Neural progenitor cell (in vitro differentiated cells): ENCODE results near the gene MAPK9. TPM values are rescaled to one million over a fixed set of nuclear protein-coding genes. Genes with fewer than 3 reads are reported as not detected.

Experiments
- DNase-seq: peaks from one replicate; pipeline ENCODE4 v3.0.0-alpha.2; 2016; ENCODE audit warnings: low spot score
- H2AFZ ChIP-seq: fragments of 200-600 bp; sonication (generic); replicated peaks from 2 replicates; pipeline ENCODE4 v1.6.1; 2016; ENCODE audit warnings: antibody characterized with exemption
- H3F3A ChIP-seq: fragments of 200-600 bp; sonication (generic); 2 replicates; pipeline ENCODE4 v1.6.1; 2016; ENCODE audit warnings: antibody characterized with exemption, low read depth
- H3K27ac ChIP-seq: fragments of 200-600 bp; sonication (generic); 2 replicates; pipeline ENCODE4 v1.5.1; 2016; ENCODE audit warnings: mild to moderate bottlenecking
- H3K27me3 ChIP-seq: fragments of 200-600 bp; sonication (generic); 2 replicates; pipeline ENCODE4 v1.6.1; 2016; ENCODE audit warnings: mild to moderate bottlenecking, moderate library complexity
- H3K36me3 ChIP-seq: fragments of 200-600 bp; sonication (generic); 2 replicates; pipeline ENCODE4 v1.5.1; 2016
- H3K4me1 ChIP-seq: fragments of 200-600 bp; sonication (generic); 2 replicates; pipeline ENCODE4 v1.6.1; 2016; ENCODE audit warnings: mixed run types
- H3K4me2 ChIP-seq: fragments of 200-600 bp; sonication (generic); 2 replicates; pipeline ENCODE4 v1.6.1; 2016
- H3K4me3 ChIP-seq: fragments of 200-600 bp; sonication (generic); 2 replicates; pipeline ENCODE4 v1.5.1; 2016
- H3K79me2 ChIP-seq: fragments of 200-600 bp; sonication (generic); 2 replicates; pipeline ENCODE4 v1.6.1; 2016; ENCODE audit warnings: low read depth
- H3K9ac ChIP-seq: fragments of 200-600 bp; sonication (generic); 2 replicates; pipeline ENCODE4 v1.6.1; 2016
- H3K9me3 ChIP-seq: fragments of 200-600 bp; sonication (generic); 2 replicates; pipeline ENCODE4 v1.5.1; 2016; ENCODE audit warnings: low read depth
- H4K20me1 ChIP-seq: fragments of 200-600 bp; sonication (generic); 2 replicates; pipeline ENCODE4 v1.6.1; 2016; ENCODE audit warnings: low read depth
- H3K27ac Mint-ChIP-seq: 3 replicates; pipeline ENCODE4 v1.8.0; 2021; ENCODE audit warnings: mixed read lengths
- H3K27me3 Mint-ChIP-seq: 2 replicates; pipeline ENCODE4 v1.8.0; 2022; ENCODE audit warnings: low read depth, mild to moderate bottlenecking, inconsistent platforms, moderate library complexity, mixed read lengths; ENCODE audit not compliant: insufficient read depth
- H3K36me3 Mint-ChIP-seq: 3 replicates; pipeline ENCODE4 v1.8.0; 2021; ENCODE audit warnings: mixed read lengths
- H3K4me1 Mint-ChIP-seq: 3 replicates; pipeline ENCODE4 v1.8.0; 2021; ENCODE audit warnings: mixed read lengths
- H3K4me3 Mint-ChIP-seq: 3 replicates; pipeline ENCODE4 v1.8.0; 2021; ENCODE audit warnings: mild to moderate bottlenecking, moderate library complexity, mixed read lengths
- H3K9me3 Mint-ChIP-seq: 3 replicates; pipeline ENCODE4 v1.8.0; 2020; ENCODE audit warnings: mixed read lengths
- CTCF ChIP-seq: fragments of 200-600 bp; sonication (generic); IDR thresholded peaks from 2 replicates; pipeline ENCODE4 v1.5.1; 2017; ENCODE audit warnings: antibody characterized with exemption, mild to moderate bottlenecking
- EZH2 ChIP-seq: fragments of 200-600 bp; sonication (generic); IDR thresholded peaks from 2 replicates; pipeline ENCODE4 v1.6.1; 2017; ENCODE audit warnings: antibody characterized with exemption, mild to moderate bottlenecking, moderate library complexity
- EZH2phosphoT487 ChIP-seq: fragments of 200-600 bp; sonication (generic); IDR thresholded peaks from 2 replicates; pipeline ENCODE4 v1.6.1; 2017; ENCODE audit warnings: antibody characterized with exemption
- total RNA-seq: library from RNA; depleted of rRNA; stranded (reverse); fragments of >200 nt; gene quantifications from 2 replicates; pipeline ENCODE4 v1.2.3, GENCODE V29; 2015; ENCODE audit warnings: low replicate concordance

MAPK9 gene
- total RNA-seq, 1 donor from 2014 or later: 40.6 TPM

GRCh38 chr5:180191716-180192115 is 100.2 kb downstream of the MAPK9 start:
- no peaks in the 10 kb centered on the region for H3K79me2 ChIP-seq
- H3K9me3 Mint-ChIP-seq: peaks cover 3% of the 10 kb centered on the region
- H4K20me1 ChIP-seq: no peaks in the 10 kb centered on the region
- H3K27me3 Mint-ChIP-seq: no peaks in the 10 kb centered on the region
- TF ChIP-seq EZH2phosphoT487 (no peak), EZH2 (no peak), CTCF (no peak)
- no peak overlapping the region for H3K4me2 ChIP-seq
- H3K9me3 ChIP-seq: peaks cover 5% of the 10 kb centered on the region
- no peaks in the 10 kb centered on the region for H3K27me3 ChIP-seq
- no peak overlapping the region for H2AFZ ChIP-seq
- H3K9ac ChIP-seq: no peak overlapping the region
- no peak overlapping the region for H3K27ac Mint-ChIP-seq
- no peaks in the 10 kb centered on the region for H3K4me1 Mint-ChIP-seq
- no peaks in the 10 kb centered on the region for H3K4me1 ChIP-seq
- H3K4me3 Mint-ChIP-seq: no peak overlapping the region
- H3K4me3 ChIP-seq: no peak overlapping the region
- no peaks in the 10 kb centered on the region for H3K36me3 Mint-ChIP-seq
- no peak overlapping the region for H3K27ac ChIP-seq
- H3F3A ChIP-seq: no peaks in the 10 kb centered on the region
- DNase-seq: no peak
- H3K36me3 ChIP-seq: no peaks in the 10 kb centered on the region

GRCh38 chr5:180187767-180188166 is 104.1 kb downstream of the MAPK9 start:
- Mint-ChIP-seq H3K27ac (no peak overlapping the region), H3K27me3 (no peaks in the 10 kb centered on the region), H3K4me3 (no peak overlapping the region), H3K36me3 (peaks cover 2% of the 10 kb centered on the region), H3K4me1 (no peaks in the 10 kb centered on the region), H3K9me3 (peaks cover 7% of the 10 kb centered on the region)
- Histone ChIP-seq H3K4me2 (no peak overlapping the region), H3K4me1 (no peaks in the 10 kb centered on the region), H3K4me3 (no peak overlapping the region), H2AFZ (no peak overlapping the region), H3K27me3 (no peaks in the 10 kb centered on the region), H3K36me3 (no peaks in the 10 kb centered on the region), H3K9me3 (peaks cover 6% of the 10 kb centered on the region), H3K27ac (no peak overlapping the region), H3F3A (no peaks in the 10 kb centered on the region), H3K9ac (no peak overlapping the region), H3K79me2 (no peaks in the 10 kb centered on the region), H4K20me1 (no peaks in the 10 kb centered on the region)
- no peak for TF ChIP-seq CTCF
- TF ChIP-seq EZH2phosphoT487: no peak
- no peak for TF ChIP-seq EZH2
- DNase-seq: no peak

Other genes starting within 250 kb of the MAPK9 start
- gene RNF130, start 220.3 kb downstream of the MAPK9 start, total RNA-seq: 183 and 185 TPM in 2 replicates
- gene RASGEF1C, start 82.9 kb downstream of the MAPK9 start, total RNA-seq: 0.26 and 1.7 TPM in 2 replicates
- 18.9 and 20.3 TPM in 2 replicates for gene GFPT2, start 61.3 kb upstream of the MAPK9 start, total RNA-seq
- 28.6 and 38.5 TPM in 2 replicates for gene CNOT6, start 202.3 kb upstream of the MAPK9 start, total RNA-seq